ENCODE results near the gene HEXD. TPM values are rescaled to one million over a fixed set of nuclear protein-coding genes. Genes with fewer than 3 reads are reported as not detected.

HEXD gene
- total RNA-seq, 1 experiment from 2014 or later: 21.7 TPM

DNA sequence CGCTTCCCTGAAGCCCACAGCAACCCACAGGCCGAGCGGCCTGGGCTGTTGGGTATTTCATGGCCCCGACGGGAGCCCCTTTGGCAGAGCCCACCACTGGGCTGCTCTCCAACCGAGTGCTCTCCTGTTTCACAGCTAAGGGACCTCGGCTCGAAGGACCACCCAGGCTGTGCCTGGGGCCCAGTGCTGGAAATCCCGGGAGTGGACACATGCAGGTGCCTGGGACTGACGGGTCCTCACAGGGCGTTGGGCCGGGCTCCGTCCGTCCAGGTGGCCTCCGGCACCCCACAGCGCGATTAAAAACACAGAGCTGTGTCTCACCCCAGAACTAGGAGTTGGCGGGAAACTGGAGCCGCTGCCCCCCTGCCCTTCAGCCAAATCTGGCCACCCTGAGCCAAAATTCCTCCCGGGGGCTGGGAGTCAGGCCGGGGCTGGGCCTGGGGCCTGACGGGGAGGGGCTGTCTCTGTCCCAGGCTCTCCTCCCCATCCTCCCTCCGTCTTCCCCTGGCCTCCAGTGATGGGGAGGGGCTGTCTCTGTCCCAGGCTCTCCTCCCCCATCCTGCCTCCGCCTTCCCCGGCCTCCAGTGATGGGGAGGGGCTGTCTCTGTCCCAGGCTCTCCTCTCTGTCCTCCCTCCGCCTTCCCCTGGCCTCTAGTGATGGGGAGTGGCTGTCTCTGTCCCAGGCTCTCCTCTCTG lies 32.4 kb upstream of the HEXD start:
- Histone ChIP-seq H3K4me3 (ENCODE audit: low read length) (no peak overlapping the region), H4K20me1 (ENCODE audit: insufficient read depth, low read depth, low read length) (no peaks in the 10 kb centered on the region; the same call in 1 of the 2 replicates), H3K9me2 (replicated peaks; ENCODE audit: insufficient read depth, low read length) (no peaks in the 10 kb centered on the region), H3K36me3 (ENCODE audit: insufficient read depth, low read length) (no peaks in the 10 kb centered on the region), H3K4me2 (ENCODE audit: low read depth, low read length, poor library complexity, severe bottlenecking) (no peak overlapping the region), H3K4me1 (ENCODE audit: low read length) (no peaks in the 10 kb centered on the region), H3K79me2 (ENCODE audit: low read length) (no peaks in the 10 kb centered on the region), H3K9me3 (ENCODE audit: low read length) (no peaks in the 10 kb centered on the region), H3K9ac (ENCODE audit: low read length) (no peak overlapping the region), H3K27me3 (ENCODE audit: low read length) (no peaks in the 10 kb centered on the region), H3K27ac (ENCODE audit: low read length) (no peak overlapping the region), H2AFZ (ENCODE audit: low read length) (no peak overlapping the region)
- DNase-seq: no peak

DNA sequence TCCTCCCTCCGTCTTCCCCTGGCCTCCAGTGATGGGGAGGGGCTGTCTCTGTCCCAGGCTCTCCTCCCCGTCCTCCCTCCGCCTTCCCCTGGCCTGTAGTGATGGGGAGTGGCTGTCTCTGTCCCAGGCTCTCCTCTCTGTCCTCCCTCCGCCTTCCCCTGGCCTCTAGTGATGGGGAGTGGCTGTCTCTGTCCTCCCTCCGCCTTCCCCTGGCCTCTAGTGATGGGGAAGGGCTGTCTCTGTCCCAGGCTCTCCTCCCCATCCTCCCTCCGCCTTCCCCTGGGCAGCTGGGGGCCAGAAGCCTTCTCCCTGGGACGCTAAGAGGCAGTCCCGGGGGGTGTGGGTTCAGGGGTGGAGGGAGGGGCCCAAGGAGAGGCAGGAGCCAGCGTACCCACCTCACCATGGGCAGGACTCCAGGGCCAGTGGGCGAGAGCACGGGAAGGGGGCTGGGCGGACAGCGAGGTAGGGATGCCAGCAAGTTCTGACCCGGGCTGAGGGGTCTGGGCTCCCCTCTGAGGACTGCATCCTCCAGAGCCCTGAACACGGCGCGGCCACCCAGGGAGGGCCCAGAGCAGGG lies 31.8 kb upstream of the HEXD start:
- Histone ChIP-seq H3K79me2 (ENCODE audit: low read length) (no peaks in the 10 kb centered on the region), H3K4me1 (ENCODE audit: low read length) (no peaks in the 10 kb centered on the region), H3K27ac (ENCODE audit: low read length) (no peak overlapping the region), H3K36me3 (ENCODE audit: insufficient read depth, low read length) (no peaks in the 10 kb centered on the region), H3K4me2 (ENCODE audit: low read depth, low read length, poor library complexity, severe bottlenecking) (no peak overlapping the region), H3K9ac (ENCODE audit: low read length) (no peak overlapping the region), H3K9me3 (ENCODE audit: low read length) (no peaks in the 10 kb centered on the region), H3K27me3 (ENCODE audit: low read length) (no peaks in the 10 kb centered on the region), H3K4me3 (ENCODE audit: low read length) (no peak overlapping the region), H3K9me2 (replicated peaks; ENCODE audit: insufficient read depth, low read length) (no peaks in the 10 kb centered on the region), H2AFZ (ENCODE audit: low read length) (no peak overlapping the region), H4K20me1 (ENCODE audit: insufficient read depth, low read depth, low read length) (no peaks in the 10 kb centered on the region; the same call in 1 of the 2 replicates)
- no peak for DNase-seq

DNA sequence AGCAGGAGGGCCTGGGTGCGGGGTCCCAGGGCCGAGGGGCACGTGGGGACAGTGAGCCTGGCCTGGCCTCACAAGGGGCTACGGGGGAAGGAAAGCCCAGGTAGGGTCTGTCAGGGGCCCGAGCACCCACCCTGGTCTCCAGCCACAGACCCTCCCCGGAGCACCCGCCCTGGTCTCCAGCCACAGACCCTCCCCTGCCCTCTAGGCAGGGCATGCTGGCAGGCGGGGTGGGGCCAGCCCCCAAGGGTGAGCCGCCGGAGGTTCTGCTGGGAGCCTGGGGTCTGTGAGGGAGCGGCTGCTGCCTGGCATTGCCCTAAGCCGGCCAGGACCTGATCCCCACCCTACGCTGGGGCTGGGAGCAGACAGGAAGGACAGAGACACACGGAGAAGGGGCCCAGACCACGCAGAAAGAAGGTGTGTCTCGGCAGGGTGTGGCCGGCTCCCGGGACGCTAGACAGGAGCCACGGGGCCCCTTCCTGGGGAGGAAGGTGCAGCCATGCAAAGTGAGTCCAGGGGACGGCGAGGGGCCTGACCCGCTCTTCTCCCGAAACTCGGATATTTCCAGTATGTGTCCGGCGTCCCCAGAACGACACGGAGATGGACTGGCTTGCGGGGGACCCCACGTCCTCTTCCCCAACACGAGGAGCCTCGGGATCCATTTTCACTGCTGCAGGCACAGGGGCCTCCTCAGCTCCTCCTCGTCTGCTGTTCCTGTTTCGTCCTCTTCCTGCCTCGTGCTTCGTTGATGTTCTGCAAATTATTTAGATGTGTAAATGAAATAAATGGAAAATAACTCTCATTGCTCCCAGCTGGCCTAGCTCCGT lies 31.1 kb upstream of the HEXD start:
- Histone ChIP-seq H3K4me3 (ENCODE audit: low read length) (no peak overlapping the region), H3K9me3 (ENCODE audit: low read length) (no peaks in the 10 kb centered on the region), H3K27me3 (ENCODE audit: low read length) (no peaks in the 10 kb centered on the region), H3K9me2 (replicated peaks; ENCODE audit: insufficient read depth, low read length) (no peaks in the 10 kb centered on the region), H2AFZ (ENCODE audit: low read length) (no peak overlapping the region), H3K4me1 (ENCODE audit: low read length) (no peaks in the 10 kb centered on the region), H3K9ac (ENCODE audit: low read length) (no peak overlapping the region), H3K27ac (ENCODE audit: low read length) (no peak overlapping the region), H3K79me2 (ENCODE audit: low read length) (no peaks in the 10 kb centered on the region), H3K36me3 (ENCODE audit: insufficient read depth, low read length) (no peaks in the 10 kb centered on the region), H3K4me2 (ENCODE audit: low read depth, low read length, poor library complexity, severe bottlenecking) (no peak overlapping the region), H4K20me1 (ENCODE audit: insufficient read depth, low read depth, low read length) (no peaks in the 10 kb centered on the region; the same call in 1 of the 2 replicates)
- DNase-seq: no peak

DNA sequence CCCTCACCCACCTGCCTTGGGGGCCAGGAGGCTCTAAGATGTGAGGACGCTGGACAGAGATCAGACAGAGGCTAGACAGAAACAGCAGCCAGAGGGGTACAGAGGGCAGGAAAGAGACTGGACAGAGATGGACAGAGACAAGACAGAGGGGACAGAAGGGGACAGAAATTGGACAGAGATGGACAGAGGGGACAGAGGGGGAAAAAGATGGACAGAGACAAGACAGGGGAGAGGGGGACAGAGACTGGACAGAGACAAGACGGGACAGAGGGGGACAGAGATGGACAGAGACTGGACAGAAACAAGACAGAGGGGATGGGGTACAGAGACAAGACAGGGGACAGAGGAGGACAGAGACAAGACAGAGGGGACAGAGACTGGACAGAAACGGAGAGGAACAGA lies 30.4 kb upstream of the HEXD start:
- no peaks in the 10 kb centered on the region; the same call in 1 of the 2 replicates for H4K20me1 ChIP-seq (ENCODE audit: insufficient read depth, low read depth, low read length)
- H3K9me2 ChIP-seq (replicated peaks; ENCODE audit: insufficient read depth, low read length): no peaks in the 10 kb centered on the region
- H3K4me1 ChIP-seq (ENCODE audit: low read length): no peaks in the 10 kb centered on the region
- no peak for DNase-seq
- H3K36me3 ChIP-seq (ENCODE audit: insufficient read depth, low read length): no peaks in the 10 kb centered on the region
- no peak overlapping the region for H3K9ac ChIP-seq (ENCODE audit: low read length)
- H3K79me2 ChIP-seq (ENCODE audit: low read length): no peaks in the 10 kb centered on the region
- no peak overlapping the region for H3K27ac ChIP-seq (ENCODE audit: low read length)
- no peak overlapping the region for H2AFZ ChIP-seq (ENCODE audit: low read length)
- no peaks in the 10 kb centered on the region for H3K9me3 ChIP-seq (ENCODE audit: low read length)
- H3K4me2 ChIP-seq (ENCODE audit: low read depth, low read length, poor library complexity, severe bottlenecking): no peak overlapping the region
- H3K4me3 ChIP-seq (ENCODE audit: low read length): no peak overlapping the region
- H3K27me3 ChIP-seq (ENCODE audit: low read length): no peaks in the 10 kb centered on the region

DNA sequence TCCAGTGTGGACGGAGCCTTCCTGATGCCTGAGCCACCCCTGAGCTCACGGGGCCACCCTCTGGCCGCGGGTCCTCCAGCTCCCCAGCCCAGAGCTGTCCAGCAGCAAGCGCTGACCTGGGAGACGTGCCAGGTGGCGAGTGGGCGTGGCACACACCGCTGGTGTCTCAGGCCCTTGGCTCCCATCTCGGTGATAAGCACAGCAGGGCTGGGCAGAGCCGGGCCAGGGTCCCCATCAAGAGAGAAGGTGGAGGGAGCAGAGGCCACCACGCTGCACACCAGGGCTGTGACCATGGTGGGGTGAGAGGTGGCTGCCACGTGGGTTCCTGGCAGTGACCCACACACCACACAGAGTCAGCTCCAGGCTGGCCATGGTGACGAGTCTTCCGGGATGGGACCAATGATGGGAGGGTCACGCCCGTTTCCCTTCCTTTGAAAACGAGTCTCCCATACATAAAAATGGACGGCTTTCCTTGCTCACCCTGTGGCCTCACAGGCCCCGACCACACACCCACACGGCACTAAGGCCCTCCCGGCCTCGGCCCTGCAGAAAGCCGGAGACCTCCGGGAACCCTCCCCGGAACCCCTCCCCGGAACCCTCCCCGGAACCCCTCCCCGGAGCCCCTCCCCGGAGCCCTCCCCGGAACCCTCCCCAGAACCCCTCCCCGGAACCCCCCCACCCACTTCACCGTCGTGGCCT lies 29.8 kb upstream of the HEXD start:
- H3K4me2 ChIP-seq (ENCODE audit: low read depth, low read length, poor library complexity, severe bottlenecking): no peak overlapping the region

DNA sequence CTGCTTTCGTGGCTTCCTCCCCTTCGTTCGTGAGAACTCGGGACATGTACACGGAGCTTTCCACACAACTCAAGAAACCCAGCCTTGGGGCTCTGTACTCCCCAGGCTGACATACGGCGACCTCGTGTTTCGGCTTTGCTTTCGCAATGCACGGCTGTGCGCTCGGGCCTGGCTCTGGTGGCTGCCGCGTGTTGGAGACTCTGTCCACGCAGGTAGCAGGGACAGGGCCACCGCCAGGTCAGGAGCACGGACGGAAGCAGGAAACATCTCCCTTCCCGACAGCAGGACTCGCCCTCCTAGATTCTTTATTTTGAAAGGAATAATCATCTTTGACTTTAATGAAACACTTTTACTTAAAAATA lies 29.2 kb upstream of the HEXD start:
- H3K9me3 ChIP-seq (ENCODE audit: low read length): no peaks in the 10 kb centered on the region
- no peaks in the 10 kb centered on the region for H3K9me2 ChIP-seq (replicated peaks; ENCODE audit: insufficient read depth, low read length)
- no peak overlapping the region for H2AFZ ChIP-seq (ENCODE audit: low read length)
- no peak overlapping the region for H3K27ac ChIP-seq (ENCODE audit: low read length)
- no peaks in the 10 kb centered on the region; the same call in 1 of the 2 replicates for H4K20me1 ChIP-seq (ENCODE audit: insufficient read depth, low read depth, low read length)
- H3K4me3 ChIP-seq (ENCODE audit: low read length): no peak overlapping the region
- no peak overlapping the region for H3K4me2 ChIP-seq (ENCODE audit: low read depth, low read length, poor library complexity, severe bottlenecking)
- no peak overlapping the region for H3K9ac ChIP-seq (ENCODE audit: low read length)
- no peaks in the 10 kb centered on the region for H3K36me3 ChIP-seq (ENCODE audit: insufficient read depth, low read length)
- H3K4me1 ChIP-seq (ENCODE audit: low read length): no peaks in the 10 kb centered on the region
- no peaks in the 10 kb centered on the region for H3K79me2 ChIP-seq (ENCODE audit: low read length)
- H3K27me3 ChIP-seq (ENCODE audit: low read length): no peaks in the 10 kb centered on the region
- no peak for DNase-seq

More for the DNA sequence above, 29.8 kb upstream of the HEXD start:
- Histone ChIP-seq H3K9me3 (ENCODE audit: low read length) (no peaks in the 10 kb centered on the region), H3K4me3 (ENCODE audit: low read length) (no peak overlapping the region), H3K27ac (ENCODE audit: low read length) (no peak overlapping the region), H3K9ac (ENCODE audit: low read length) (no peak overlapping the region), H3K4me1 (ENCODE audit: low read length) (no peaks in the 10 kb centered on the region), H3K36me3 (ENCODE audit: insufficient read depth, low read length) (no peaks in the 10 kb centered on the region), H3K27me3 (ENCODE audit: low read length) (no peaks in the 10 kb centered on the region), H2AFZ (ENCODE audit: low read length) (no peak overlapping the region), H3K79me2 (ENCODE audit: low read length) (no peaks in the 10 kb centered on the region), H4K20me1 (ENCODE audit: insufficient read depth, low read depth, low read length) (no peaks in the 10 kb centered on the region; the same call in 1 of the 2 replicates), H3K9me2 (replicated peaks; ENCODE audit: insufficient read depth, low read length) (no peaks in the 10 kb centered on the region)
- no peak for DNase-seq

DNA sequence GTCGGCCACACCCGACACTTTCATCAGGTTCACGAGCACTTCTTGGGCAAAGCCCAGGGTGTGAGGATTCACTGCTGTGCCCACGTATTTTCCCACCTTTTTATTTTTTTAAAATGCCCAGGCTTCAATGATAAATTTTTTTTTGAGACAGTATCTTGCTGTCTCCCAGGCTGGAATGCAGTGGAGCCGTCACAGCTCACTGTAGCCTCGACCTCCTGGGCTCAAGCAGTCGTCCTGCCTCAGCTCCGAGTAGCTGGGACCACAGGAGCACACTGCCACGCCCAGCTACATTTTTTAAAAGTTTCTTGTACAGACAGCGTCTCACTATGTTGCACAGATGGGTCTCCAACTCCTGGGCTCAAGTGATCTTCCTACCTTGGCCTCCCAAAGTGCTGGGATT lies 28.8 kb upstream of the HEXD start:
- Histone ChIP-seq H3K9me3 (ENCODE audit: low read length) (no peaks in the 10 kb centered on the region), H3K9ac (ENCODE audit: low read length) (no peak overlapping the region), H3K27me3 (ENCODE audit: low read length) (no peaks in the 10 kb centered on the region), H3K79me2 (ENCODE audit: low read length) (no peaks in the 10 kb centered on the region), H4K20me1 (ENCODE audit: insufficient read depth, low read depth, low read length) (no peaks in the 10 kb centered on the region; the same call in 1 of the 2 replicates), H3K4me1 (ENCODE audit: low read length) (no peaks in the 10 kb centered on the region), H2AFZ (ENCODE audit: low read length) (no peak overlapping the region), H3K4me3 (ENCODE audit: low read length) (no peak overlapping the region), H3K4me2 (ENCODE audit: low read depth, low read length, poor library complexity, severe bottlenecking) (no peak overlapping the region), H3K36me3 (ENCODE audit: insufficient read depth, low read length) (no peaks in the 10 kb centered on the region), H3K9me2 (replicated peaks; ENCODE audit: insufficient read depth, low read length) (no peaks in the 10 kb centered on the region), H3K27ac (ENCODE audit: low read length) (no peak overlapping the region)
- no peak for DNase-seq

All from Karpas-422 (cell line).